Rectal smooth muscle tissue (tissue), 1 donor: ENCODE data around the gene ACACB.

Experiments used
- H3K27ac ChIP-seq: one replicate; pipeline ENCODE4 v1.7.0; 2013; ENCODE audit warnings: low read depth, low read length, inconsistent platforms
- H3K27me3 ChIP-seq: one replicate; pipeline ENCODE4 v1.7.0; 2013; ENCODE audit warnings: low read length; ENCODE audit not compliant: control insufficient read depth, insufficient read depth
- H3K36me3 ChIP-seq: one replicate; pipeline ENCODE4 v1.7.0; 2013; ENCODE audit warnings: low read length; ENCODE audit not compliant: control insufficient read depth, insufficient read depth
- H3K4me1 ChIP-seq: one replicate; pipeline ENCODE4 v1.7.0; 2013; ENCODE audit warnings: low read length; ENCODE audit not compliant: control insufficient read depth, insufficient read depth
- H3K4me3 ChIP-seq: one replicate; pipeline ENCODE4 v1.7.0; 2013; ENCODE audit warnings: low read length
- H3K9ac ChIP-seq: one replicate; pipeline ENCODE4 v1.7.0; 2013; ENCODE audit warnings: low read length

ACACB gene

DNA sequence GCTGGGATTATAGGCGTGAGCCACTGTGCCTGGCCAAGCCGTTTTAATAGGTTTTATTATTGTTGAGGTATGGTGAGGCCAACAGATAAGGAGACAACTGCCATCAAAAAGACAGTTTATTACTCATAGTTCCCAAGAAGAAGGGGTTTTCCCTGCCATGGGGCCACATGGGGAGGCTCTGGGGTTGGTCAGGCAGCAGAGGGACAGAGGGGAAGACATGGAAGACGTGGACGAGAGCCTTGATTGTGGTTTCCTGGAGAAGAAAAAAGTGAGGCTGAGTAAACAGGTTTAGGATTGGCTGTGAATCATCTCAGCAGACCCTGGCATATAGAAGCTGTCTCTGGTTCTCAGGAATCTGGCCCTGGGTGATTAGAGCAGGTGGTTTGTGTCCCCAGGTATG, 122.8 kb downstream of the ACACB start:
- Histone ChIP-seq H3K9ac (no peak overlapping the region), H3K4me3 (no peak overlapping the region), H3K27me3 (no peaks in the 10 kb centered on the region), H3K27ac (no peak overlapping the region), H3K4me1 (no peaks in the 10 kb centered on the region), H3K36me3 (peaks cover 51% of the 10 kb centered on the region)

DNA sequence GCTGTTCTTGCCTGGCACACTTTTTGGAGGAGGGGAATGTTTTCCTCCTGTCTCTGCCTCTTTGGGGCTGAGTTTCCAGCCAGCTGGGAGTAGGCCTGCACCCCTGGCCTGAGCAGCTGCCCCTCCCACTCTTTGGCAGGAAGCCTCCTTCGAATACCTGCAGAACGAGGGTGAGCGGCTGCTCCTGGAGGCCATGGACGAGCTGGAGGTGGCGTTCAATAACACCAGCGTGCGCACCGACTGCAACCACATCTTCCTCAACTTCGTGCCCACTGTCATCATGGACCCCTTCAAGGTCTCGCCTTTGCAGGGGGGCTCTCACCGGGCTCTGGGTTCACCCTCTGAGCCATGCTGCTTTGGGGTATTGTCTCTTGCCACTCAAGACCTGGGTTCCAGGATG, 123.3 kb downstream of the ACACB start:
- no peak overlapping the region for H3K27ac ChIP-seq
- no peak overlapping the region for H3K9ac ChIP-seq
- no peaks in the 10 kb centered on the region for H3K27me3 ChIP-seq
- no peak overlapping the region for H3K4me3 ChIP-seq
- H3K4me1 ChIP-seq = no peaks in the 10 kb centered on the region
- peaks cover 53% of the 10 kb centered on the region for H3K36me3 ChIP-seq

DNA sequence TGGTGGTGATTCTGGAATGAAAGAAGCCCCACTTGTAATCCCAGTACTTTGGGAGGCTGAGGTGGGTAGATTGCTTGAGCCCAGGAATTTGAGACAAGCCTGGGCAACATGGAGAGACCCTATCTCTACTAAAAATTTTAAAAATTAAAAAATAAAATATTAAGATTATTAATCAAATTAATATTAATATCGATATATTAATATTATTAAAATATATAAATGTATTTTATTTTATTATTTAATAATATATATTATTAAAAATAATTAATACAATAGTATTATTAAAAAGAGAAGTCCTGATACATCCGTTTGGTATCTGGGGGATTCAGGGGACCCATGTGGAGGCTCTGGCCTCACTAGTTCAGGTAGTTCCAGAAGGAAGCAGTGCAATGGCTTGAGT, 124.0 kb downstream of the ACACB start:
- H3K9ac ChIP-seq = no peak overlapping the region
- H3K4me1 ChIP-seq = no peaks in the 10 kb centered on the region
- H3K36me3 ChIP-seq = peaks cover 50% of the 10 kb centered on the region
- H3K27ac ChIP-seq = no peak overlapping the region
- H3K4me3 ChIP-seq = no peak overlapping the region
- H3K27me3 ChIP-seq = no peaks in the 10 kb centered on the region

DNA sequence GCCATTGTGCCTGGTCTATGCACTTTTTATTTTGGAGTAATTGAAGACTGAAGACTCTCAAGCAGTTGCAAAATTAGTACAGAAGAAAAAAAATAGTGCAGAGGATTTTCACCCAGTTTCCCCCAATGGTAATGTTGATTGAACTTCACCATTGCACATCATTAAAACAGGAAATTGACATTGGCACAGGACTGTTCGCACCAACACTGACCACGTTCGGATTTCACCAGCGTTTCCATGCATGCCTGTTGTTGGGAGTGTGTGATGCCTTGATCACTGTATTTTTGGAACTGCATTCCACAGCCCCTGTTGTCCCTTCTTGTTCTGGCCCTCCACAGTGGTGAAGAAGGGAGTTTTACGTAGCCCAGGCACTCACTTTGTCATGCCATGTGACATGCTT, 125.5 kb downstream of the ACACB start:
- no peaks in the 10 kb centered on the region for H3K4me1 ChIP-seq
- H3K36me3 ChIP-seq = peaks cover 50% of the 10 kb centered on the region
- H3K4me3 ChIP-seq = no peak overlapping the region
- H3K9ac ChIP-seq = no peak overlapping the region
- no peaks in the 10 kb centered on the region for H3K27me3 ChIP-seq
- no peak overlapping the region for H3K27ac ChIP-seq

DNA sequence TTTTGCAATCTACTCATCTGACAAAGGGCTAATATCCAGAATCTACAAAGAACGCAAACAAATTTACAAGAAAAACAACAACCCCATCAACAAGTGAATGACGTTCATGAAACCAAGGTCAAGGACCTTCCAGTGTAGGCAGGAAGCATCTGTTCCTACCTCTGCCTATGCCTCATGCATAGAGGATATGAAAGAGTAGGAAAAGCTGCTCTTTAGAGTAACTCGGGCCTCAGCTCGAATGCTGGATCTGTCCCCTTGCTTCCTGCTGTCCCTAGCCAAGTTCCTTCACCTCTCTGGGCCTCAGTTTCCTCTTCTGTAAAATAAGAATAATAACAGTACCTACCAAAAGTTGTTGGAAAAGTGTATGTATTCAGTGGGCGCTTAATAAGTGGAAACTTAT, 127.7 kb downstream of the ACACB start:
- no peak overlapping the region for H3K27ac ChIP-seq
- H3K36me3 ChIP-seq = peaks cover 46% of the 10 kb centered on the region
- H3K4me3 ChIP-seq = no peak overlapping the region

DNA sequence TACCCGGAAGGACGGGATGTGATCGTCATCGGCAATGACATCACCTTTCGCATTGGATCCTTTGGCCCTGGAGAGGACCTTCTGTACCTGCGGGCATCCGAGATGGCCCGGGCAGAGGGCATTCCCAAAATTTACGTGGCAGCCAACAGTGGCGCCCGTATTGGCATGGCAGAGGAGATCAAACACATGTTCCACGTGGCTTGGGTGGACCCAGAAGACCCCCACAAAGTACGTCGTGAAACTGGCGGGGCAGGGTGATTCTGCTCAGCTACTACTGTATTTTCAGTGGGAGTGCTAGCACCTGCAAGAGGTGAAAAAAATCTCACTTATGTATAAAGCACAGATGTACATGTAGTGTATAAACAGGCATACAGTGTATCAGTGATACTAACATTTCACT, 129.8 kb downstream of the ACACB start:
- H3K27me3 ChIP-seq = no peaks in the 10 kb centered on the region
- H3K9ac ChIP-seq = no peak overlapping the region
- H3K4me1 ChIP-seq = no peaks in the 10 kb centered on the region
- H3K4me3 ChIP-seq = no peak overlapping the region
- H3K36me3 ChIP-seq = peaks cover 30% of the 10 kb centered on the region
- H3K27ac ChIP-seq = no peak overlapping the region

More for the DNA sequence above, 127.7 kb downstream of the ACACB start:
- H3K4me1 ChIP-seq = no peaks in the 10 kb centered on the region
- H3K27me3 ChIP-seq = no peaks in the 10 kb centered on the region
- no peak overlapping the region for H3K9ac ChIP-seq

DNA sequence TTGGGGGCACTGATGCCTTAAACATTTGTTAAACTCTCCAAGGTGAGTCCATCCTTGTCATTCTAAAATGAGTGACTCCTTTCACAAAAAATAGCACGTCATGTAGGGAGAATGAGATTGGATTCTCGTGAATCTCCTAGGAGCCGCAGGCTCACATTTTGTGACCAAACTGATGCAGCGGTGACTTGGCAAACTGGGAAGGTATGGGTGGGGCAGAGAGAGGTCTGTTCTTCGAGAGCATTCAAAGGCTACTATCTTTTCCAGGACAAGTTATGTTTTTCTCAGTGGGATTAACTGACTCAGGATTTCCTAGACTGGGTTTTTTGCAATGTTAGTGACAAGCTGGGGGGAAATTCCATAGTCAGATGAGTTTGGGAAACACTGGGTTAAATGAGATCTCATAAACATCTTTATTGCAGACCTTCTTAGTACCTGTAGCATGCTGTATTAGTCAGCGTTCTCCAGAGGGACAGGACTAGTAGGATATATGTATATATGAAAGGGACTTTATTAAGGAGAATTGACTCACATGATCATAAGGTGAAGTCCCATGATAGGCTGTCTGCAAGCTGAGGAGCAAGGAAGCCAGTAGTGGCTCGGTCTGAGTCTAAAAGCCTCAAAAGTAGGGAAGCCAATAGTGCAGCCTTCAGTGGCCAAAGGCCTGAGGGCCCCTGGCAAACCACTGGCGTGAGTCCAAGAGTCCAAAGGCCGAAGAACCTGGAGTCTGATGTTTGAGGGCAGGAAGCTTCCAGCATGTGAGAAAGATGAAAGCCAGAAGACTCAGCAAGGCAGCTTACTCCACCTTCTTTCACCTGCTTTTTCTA, 131.7 kb downstream of the ACACB start:
- no peak overlapping the region for H3K27ac ChIP-seq
- H3K4me1 ChIP-seq = no peaks in the 10 kb centered on the region
- H3K4me3 ChIP-seq = no peak overlapping the region
- H3K9ac ChIP-seq = no peak overlapping the region
- peaks cover 30% of the 10 kb centered on the region for H3K36me3 ChIP-seq
- H3K27me3 ChIP-seq = no peaks in the 10 kb centered on the region

DNA sequence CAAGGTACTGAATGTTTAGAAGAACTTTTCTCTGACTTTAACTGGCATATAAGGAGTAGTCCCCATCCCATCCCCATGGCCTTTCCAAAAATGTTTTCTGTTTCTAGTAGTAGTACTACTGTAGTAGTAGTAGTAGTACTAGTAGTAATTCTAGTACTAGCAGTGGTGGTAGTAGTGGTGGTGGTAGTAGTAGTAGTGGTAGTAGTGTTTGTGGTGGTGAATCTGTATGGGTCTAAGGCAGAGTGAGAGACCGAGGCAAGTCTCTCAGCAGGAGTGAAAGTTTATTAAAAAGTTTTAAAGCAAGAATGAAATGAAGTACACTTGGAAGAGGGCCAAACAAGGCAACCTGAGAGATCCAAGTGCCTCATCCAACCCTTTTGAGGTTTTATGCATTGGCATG, 134.1 kb downstream of the ACACB start:
- Histone ChIP-seq H3K4me3 (no peak overlapping the region), H3K36me3 (peaks cover 45% of the 10 kb centered on the region), H3K9ac (no peak overlapping the region), H3K27ac (no peak overlapping the region), H3K27me3 (no peaks in the 10 kb centered on the region), H3K4me1 (no peaks in the 10 kb centered on the region)

DNA sequence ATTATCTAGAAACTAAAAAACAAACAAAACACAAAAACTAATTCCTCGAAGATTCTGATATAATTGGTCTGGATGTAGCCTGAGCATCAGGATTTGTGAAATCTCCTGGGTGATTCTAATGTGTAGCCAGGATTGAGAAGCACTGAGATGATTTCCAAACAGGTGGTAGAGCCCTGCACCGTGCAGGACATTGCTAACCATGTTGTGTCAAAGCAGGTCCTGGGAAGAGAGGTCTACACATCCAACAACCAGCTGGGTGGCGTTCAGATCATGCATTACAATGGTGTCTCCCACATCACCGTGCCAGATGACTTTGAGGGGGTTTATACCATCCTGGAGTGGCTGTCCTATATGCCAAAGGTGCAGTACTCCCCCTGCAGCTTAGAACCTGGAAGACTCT, 136.4 kb downstream of the ACACB start:
- Histone ChIP-seq H3K4me1 (no peaks in the 10 kb centered on the region), H3K4me3 (no peak overlapping the region), H3K27ac (no peak overlapping the region), H3K27me3 (no peaks in the 10 kb centered on the region), H3K9ac (no peak overlapping the region), H3K36me3 (peaks cover 33% of the 10 kb centered on the region)

DNA sequence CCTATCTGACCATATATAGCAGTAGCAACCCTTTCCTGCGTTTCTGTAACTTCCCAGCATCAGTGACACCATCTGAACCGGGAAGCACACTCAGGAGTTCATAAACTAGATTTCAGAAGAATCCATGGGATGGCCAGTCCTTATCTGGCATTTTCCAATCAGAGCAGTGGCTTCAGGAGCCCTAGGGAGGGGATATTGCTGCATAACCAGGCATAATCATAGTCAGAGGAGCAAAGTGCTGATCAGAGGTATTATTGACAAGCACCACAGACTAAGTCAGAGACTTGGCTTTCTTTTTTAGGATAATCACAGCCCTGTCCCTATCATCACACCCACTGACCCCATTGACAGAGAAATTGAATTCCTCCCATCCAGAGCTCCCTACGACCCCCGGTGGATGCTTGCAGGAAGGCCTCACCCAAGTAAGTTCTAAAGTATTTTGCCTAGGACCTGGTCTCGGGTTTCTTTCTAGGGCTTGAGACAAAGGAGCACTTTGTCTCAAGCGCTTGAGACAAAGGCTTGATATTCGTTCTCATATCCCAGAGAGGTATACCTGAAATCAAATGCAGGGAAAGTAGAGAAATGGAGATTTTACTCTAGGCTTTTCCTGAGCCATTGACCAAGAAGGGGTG, 137.6 kb downstream of the ACACB start:
- no peaks in the 10 kb centered on the region for H3K27me3 ChIP-seq
- H3K4me3 ChIP-seq = no peak overlapping the region
- H3K36me3 ChIP-seq = peaks cover 39% of the 10 kb centered on the region
- no peak overlapping the region for H3K9ac ChIP-seq
- no peak overlapping the region for H3K27ac ChIP-seq
- H3K4me1 ChIP-seq = no peaks in the 10 kb centered on the region

DNA sequence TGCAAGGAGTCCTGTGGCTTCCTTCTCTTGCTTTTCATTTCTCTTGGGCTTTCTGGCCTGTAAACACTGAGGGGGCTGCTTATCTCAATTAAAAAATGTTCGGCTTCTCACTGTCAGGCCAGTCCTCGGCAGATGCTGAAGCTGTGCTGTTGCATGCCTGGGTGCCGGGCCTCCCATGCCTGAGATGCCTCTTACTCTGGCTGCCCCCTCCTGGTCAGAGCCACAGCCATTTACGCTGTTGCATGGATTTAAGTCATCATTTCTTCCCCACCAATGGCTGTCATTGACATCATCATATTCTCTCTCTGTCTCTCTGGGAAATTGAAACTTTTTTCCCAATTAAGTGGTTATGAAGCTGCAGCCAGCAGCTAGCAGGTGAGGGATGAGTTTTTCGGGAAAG, 139.0 kb downstream of the ACACB start:
- H3K27me3 ChIP-seq = no peaks in the 10 kb centered on the region
- H3K4me1 ChIP-seq = no peaks in the 10 kb centered on the region
- H3K36me3 ChIP-seq = peaks cover 49% of the 10 kb centered on the region
- no peak overlapping the region for H3K27ac ChIP-seq
- H3K4me3 ChIP-seq = no peak overlapping the region
- no peak overlapping the region for H3K9ac ChIP-seq

DNA sequence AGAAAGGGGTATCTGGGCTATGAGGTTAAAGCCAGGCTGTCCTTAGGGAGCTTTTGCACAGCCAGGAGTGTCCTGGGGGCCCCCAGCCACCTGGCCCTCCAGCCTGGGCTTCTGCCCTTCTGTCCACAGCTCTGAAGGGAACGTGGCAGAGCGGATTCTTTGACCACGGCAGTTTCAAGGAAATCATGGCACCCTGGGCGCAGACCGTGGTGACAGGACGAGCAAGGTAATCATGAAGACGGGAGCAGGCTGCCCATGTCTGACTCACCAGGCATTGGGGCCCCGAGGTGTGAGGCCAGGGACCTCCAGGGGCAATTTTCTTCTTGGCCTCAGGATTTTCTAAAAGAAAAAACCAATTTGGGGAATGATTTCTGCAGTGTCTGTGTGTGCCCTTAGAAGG, 139.6 kb downstream of the ACACB start:
- H3K4me3 ChIP-seq = no peak overlapping the region
- H3K4me1 ChIP-seq = no peaks in the 10 kb centered on the region
- no peak overlapping the region for H3K27ac ChIP-seq
- peaks cover 52% of the 10 kb centered on the region for H3K36me3 ChIP-seq
- no peaks in the 10 kb centered on the region for H3K27me3 ChIP-seq
- H3K9ac ChIP-seq = no peak overlapping the region

DNA sequence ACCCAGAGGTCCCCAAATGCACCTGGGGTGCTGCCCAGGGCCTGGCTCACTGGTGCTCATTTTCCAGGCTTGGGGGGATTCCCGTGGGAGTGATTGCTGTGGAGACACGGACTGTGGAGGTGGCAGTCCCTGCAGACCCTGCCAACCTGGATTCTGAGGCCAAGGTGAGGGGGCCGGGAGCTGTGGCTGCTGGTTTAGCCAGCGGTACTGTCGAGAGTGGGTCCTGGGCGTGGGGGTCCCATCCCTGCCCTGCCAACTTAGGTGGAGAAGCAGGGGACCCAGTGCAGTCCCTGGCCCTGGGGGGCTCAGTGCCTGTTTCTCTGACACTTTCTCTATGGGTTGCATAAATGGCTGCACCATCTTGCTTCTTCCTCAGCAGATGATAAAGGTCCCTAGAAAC, 141.8 kb downstream of the ACACB start:
- Histone ChIP-seq H3K27me3 (no peaks in the 10 kb centered on the region), H3K36me3 (peaks cover 39% of the 10 kb centered on the region), H3K4me3 (no peak overlapping the region), H3K9ac (no peak overlapping the region), H3K27ac (no peak overlapping the region), H3K4me1 (no peaks in the 10 kb centered on the region)
